Fibroblast of skin of right quadriceps (primary cell): ENCODE data around the gene WDR20.
"Not testable (repeated sequence)": the region's sequence is repeated elsewhere in the genome, so short reads cannot be mapped to it uniquely, and the experiment has no call there.

Experiments used
- DNase-seq: peaks from one replicate; pipeline ENCODE4 v3.0.0-alpha.2; 2013

Gene WDR20

DNA sequence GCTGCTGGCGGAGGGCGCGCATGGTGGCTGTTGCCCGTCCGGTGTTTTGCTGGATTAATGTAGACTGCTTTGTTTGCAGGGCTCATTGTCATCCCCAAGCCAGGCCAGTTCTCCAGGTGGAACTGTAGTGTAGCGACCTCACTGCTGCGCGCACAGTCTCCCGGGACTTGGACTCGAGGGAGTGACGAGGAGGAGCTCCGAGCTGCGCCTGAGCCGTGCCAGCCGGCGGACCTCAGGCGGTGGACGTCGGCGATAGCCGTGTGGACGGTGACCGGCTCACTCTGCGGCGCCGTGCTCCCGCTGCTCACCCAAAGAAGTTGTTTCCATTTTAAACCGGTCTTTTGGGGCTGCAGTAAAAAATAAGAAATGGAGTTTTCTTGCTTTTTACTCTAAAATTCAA is 83.1 kb downstream of the WDR20 start:
- no peak for DNase-seq

DNA sequence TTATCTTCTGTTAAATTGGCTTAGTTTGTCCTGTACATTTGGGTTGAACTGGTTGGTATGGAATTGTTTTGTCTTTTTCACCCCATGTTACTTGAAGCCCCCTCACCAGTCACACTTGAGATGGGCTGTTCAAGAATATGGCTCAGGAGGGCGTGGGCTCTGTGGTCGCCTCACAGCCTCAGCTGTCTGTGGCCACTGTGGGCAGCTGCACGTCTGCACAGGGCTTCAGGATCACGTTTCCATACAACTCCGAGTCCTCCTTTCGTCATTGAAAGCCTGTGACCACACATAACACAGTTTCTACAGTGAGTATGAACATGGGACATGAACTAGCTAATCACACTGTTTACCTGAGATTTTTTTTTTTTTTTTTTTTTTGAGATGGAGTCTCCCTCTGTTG is 84.0 kb downstream of the WDR20 start:
- no peak for DNase-seq

DNA sequence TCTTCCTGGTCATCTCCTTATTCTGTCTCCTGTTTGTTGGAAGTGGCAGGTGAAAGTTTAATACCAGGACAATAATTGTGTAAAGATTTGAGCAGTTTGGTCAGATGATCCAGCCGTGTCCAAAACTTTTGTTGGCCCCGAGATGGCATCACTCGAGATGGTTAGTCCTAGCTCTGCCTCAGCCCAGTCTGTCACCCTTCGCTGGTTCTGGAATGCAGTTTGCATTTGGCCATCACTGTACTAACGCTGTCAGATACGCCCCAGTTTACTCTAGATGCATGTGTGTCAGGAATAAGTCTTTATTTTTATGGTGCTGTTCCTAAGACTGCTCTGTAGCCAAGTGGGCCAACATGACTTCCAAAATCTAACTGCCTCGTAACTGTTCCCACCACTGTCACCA is 85.7 kb downstream of the WDR20 start:
- no peak for DNase-seq

DNA sequence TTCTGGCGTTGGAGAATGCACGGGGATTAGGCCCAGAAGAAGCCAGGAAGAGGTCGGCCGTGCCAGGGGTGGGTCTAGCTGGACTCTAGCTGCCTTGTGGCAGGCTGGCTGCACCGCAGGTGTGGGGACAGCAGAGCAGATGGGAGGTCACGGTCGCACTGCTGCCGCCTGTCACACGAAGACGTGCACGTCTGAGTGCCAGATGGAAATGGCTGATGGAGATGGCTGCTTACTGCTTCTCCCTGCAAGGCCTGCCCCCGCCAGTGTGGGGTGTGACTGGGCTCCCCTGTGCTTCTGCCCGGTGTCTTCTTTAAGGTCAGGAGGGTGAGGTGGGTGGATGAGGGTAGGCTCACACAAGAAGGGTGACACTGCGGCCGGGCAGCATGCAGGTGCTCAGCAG is 86.2 kb downstream of the WDR20 start:
- no peak for DNase-seq

DNA sequence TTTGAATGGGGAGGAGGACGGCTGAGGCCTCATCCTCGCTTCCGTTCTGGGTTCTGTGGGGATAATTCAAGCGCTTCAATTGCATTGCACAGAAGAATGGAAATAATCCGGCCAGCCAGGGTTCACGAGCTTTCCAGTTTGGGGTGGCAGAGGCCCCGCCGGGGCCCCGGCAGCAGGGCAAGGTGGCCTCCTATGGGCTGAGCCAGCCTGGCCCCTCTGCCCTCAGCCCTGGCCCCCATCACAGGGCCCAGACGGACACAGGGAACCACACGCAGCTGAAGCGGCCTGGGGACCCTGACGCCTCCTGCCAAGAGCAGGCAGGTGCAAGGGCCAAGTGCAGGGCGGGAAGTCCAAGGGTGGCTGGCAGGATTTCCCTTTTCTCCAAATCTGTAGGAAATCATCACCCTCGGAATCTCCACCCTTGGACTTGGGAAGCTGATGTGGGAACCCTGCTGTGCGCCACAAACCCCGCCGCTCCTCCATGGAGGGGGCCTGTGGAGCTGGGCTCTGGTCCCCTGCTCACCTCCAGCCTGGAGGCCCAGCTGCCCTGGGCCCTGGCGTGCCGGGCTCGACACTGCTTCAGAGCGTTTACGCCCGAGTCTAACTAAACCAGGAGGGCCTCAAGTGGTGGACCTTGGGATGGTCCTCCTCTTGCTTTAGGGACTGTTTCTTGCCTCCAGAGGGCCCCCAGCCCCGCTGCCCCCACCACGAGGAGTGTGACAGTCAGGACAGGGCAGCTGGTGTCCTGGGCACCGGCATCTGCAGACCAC is 86.8 kb downstream of the WDR20 start:
- DNase-seq: no peak

DNA sequence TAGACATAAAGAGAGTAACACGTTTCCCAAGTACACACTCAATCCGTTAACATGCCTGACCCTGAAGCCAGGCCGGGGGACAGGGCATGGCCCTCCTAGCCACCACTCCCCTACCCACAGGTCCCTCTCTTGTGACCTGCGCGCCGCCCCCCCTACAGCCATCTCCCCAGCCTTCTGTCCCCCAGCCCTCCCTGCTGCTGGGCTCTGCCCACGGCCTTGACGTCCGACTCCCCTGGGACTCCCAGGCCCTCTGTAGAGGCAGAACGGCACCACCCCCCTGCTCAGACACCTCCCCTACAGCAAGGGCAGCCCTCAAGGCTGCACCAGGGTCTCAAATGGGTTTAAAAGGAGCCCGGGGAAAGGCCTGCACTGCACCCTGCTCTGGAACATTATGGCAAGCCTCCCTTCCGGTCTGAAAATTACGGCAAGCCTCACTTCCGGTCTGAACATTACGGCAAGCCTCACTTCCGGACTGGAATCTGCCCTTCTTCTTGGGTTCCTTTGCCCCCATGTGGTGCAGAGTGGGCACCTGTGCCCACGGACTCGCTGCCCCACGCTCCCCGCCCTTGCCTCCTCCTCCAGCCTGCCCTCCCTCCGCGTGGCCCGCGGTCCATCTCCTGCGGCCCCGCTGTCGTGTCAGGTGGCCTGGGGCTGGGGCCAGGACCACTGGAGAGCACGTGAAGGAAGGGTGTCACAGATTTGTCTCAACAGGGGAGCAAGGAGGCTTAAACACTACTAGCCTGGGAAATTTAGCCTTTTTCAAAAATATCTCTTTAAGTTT is 87.7 kb downstream of the WDR20 start:
- DNase-seq: no peak

DNA sequence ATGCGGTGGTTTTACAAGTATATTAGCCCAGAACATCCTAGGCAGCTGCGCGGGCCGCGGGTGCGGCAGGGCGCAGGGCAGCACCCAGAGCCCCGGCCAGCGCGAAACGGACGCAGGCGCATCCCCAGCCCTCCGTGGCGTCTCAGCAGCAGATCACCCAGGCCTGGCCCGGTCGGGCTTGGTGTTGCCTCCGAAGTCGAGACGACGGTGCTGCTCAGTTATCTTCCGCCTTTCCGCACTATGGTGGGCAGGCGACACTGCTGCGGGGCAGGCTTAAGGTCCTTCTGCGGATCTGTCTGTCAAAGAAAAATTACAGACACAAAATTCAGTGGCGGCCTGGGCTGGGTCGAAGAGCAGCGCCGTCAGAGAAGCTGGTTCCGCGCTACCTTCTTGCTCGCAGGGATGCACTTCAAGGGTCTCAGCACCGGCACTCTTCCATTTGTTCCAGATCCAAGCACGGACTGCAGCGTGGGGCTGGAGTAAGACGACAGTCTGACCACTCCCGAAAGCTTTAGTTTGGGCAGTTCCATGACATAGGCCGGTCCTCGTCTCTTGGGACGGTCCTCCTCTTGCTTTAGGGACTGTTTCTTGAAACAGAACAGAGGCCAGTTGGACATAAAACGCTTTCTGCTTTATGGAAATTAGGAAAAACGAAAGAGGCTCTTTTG is 89.5 kb downstream of the WDR20 start:
- no peak for DNase-seq

DNA sequence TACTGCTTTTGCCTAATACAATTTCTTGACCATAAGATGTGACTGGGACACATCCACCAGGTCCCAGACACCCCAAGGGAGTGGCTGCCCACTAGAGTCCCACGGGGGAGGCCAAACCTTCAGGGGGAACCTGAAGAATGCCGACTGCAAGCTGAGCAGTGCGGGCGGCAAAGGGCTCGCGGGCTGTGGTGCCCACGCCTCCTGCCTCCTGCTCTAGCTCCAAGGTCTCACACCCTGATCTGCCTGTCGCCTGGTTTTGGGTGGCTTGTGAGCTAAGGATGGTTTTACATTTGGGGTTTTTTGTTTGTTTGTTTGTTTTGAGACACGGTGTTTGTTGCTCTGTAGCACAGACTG is 90.0 kb downstream of the WDR20 start:
- DNase-seq: no peak

DNA sequence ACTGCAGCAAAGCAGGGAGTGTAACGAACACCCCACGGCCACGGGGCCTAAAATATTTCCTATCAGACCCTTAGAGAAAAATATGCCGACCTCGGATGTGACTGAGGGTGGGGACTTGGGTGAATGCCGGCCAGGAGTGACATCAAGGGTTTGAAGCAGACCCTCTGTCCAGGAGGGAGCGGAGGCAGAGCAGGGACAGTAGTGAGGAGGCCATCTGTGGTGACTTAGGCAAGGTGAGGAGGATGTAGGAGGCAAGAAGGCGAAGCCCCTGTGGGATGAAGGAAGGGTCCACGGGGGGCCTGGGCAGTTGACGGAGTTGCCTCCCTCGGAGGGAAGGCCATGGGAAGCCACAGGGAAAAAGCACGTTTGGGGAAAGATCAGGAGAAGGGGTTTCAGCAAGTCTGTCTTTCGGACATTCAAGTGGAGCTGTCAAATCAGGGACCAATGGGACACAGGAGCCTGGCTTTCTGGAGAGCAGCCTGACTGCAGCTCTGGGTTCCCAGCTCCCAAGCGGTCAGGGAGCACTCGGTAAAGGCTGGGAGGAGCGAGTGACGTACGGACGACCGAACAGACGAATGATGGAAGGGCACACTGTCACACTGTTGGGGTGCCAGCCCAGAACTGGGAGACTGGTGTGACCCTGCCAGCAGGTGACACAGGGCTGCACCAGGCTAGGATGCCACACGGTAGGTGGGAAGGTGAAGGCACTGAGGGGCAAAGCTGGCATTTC is 90.9 kb downstream of the WDR20 start:
- no peak for DNase-seq

DNA sequence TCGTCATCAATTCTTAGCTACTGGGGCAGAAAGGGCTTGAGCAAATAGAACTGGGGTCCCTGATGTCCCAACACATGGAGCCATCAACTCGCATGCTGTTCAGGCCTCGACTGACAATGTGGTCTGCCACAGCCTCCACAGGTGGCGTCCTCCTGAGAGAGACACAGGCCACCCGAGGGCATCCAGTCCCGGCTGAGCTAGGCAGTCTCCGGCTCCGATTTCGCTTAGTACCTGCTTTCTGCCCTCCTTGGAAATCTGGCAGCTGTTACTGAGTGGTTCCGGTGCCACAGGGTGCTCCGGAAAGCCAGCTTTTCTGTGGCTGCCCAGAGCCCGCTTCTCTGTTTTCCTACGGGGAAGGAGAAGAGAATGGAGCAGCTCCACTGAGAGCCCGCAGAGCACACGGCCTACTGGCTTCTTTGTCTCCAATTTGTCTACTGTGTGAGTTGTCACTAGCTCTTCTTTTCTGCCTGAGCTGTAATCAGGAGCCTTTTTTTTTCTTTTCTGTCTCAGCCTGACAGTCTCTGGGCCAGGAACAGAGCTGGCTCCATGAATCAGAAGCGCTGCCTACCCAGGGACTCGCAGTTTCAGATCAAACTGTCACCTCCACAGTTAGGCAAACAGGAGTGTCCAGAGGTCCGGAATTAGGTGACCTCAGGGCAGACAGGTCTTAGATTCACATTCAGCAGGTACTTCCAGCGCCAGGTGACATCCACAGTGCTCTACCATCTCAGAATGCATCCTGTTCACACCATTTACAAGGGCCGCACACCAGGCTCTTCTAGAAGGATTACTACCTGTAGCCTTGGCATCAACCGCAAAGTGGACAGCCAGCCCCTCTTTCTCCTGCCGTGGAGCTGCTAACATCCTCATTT is 92.0 kb downstream of the WDR20 start:
- no peak for DNase-seq

DNA sequence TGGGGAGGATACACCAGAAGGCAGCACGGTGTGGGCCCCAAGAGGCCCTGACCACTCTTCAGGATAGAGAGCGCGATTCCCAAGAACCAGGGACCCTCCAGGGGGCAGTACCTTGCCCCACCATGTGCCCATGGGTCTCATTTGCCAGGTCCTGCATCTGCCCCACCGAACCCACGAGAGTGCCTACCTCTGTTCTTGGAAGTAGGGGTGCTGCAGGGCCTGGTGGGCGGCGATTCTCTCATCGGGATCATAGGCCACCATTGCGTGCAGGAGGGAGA is 92.6 kb downstream of the WDR20 start:
- DNase-seq: no peak

DNA sequence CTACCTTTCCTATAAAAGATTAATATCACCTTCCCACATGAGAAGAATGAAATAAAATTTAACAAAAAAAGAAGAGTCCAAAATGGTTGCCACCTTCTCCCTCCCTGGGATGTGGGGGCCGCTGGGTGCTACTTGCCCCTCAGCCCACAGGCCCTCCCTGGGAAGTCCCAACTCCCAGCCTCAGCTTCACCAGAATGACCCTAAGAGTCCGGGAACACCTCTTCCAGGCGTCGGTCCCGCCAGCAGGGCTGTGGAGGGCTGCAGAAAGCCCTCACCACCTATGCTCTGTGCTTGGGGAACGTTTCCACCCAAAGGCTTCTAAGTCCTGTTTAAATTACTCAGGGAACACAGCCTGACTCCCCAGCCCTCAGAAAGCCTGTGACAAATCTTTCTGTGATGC is 93.4 kb downstream of the WDR20 start:
- no peak for DNase-seq

DNA sequence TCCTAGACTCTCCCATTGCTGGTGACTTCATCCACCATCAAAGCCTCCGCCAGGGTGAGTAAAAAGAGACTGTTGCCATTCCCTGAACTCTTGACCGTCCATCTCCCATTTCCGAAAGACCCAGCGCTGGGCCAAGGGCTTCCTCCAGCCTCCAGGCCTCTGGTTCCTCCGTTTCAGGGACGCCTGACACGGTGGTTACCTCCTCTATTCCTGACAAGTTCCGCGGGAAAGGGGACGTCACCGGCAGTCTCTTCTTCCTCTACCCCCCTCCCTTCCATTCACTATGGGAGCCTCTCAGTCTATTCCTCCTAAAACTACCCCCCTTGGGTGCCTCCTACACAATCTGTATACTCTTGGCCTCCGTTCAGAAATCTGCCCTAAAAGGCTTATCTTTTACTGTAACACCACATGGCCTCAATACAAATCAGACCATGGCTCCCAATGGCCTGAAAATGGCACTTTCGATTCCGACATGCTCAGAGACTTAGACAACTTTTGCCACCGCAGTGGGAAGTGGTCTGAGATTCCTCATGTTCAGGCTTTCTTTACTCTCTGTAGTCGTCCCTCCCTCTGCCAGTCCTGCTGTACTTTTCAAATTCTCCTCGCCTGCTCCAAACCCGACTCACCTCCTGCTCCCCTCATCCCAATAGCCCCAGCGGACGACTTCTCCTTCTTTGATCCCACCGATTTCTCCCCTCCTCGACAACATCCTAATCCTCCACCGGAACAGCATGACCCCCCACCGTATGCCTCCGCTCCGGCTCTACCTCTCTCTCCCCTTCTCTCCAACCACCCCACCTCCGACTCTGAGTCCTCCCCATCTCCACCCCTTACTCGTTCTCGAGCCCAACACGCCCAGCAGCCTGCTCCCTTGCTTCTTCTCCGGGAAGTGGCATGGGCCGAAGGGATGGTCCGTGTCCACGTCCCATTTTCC is 94.9 kb downstream of the WDR20 start:
- DNase-seq: no peak

DNA sequence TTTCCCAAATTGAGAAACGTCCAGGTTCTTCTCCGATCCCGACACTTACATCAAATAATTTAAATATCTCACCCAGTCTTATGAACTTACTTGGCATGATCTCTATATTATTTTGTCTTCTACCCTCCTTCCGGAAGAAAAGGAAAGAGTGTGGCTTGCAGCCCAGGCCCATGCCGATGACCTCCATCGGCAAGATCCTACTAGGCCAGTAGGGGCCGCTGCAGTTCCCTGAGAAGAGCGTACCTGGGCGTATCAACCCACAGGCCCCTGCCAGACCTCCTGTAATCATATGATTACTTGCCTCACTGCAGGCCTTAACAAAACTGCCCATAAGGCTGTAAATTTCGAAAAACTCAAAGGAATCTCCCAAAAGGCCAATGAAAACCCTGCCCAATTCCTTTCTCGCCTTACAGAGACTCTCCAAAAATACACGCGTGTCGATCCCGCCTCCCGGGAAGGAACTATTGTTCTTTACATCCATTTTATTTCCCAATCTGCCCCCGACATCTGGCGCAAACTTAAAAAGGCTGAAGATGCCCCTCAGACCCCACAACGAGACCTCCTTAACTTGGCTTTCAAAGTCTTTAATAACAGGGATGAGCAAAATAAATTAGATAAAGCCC is 95.7 kb downstream of the WDR20 start:
- DNase-seq: peak; percentile 76

DNA sequence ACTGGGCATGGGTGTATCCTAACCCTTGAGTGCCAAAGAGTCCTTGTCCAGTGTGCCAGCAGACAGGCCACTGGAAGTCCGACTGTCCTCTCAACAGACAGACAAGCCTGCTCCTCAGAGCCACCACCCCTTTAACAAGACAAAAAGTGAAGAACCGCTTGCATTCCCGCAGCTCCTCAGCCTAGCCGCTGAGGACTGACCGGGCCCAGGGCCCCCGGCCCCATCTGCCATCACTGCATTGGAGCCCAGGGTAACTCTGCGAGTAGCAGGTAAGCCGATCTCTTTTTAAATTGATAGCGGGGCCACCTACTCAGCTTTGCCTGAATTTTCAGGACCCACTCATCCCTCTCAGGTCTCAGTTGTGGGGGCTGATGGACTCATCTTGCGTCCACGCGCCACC is 96.3 kb downstream of the WDR20 start:
- DNase-seq: no peak

DNA sequence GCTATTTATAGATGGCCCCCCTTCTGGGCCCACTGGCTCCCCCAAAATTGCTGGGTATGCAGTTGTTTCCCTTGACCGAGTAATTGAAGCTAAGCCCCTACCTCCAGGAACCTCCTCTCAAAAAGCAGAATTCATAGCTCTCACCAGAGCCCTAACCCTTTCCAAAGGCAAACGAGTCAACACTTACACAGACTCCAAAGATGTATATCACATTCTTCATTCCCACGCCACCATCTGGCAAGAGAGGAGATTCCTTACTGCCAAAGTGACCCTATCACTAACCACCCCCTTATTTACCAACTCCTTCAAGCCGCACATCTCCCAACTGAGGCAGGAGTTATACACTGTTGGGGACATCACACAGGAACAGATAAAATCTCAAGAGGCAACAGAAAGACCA is 98.4 kb downstream of the WDR20 start:
- DNase-seq: no peak

DNA sequence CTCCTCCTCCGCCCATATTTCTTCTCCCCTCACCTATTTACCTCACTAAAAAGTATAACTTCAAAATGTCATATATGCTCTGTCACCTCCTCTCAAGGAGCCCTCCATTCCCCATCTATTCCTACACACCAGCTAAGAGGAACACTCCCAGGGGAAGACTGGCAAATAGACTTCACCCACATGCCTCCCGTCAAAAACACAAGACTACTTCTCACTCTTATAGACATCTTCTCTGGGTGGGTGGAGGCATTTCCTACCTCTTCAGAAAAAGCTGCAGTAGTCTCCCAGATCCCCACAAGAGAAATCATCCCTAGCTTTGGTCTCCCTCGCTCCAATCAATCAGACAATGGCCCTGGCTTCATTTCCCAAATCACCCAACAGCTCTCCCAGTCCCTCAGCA is 99.1 kb downstream of the WDR20 start:
- DNase-seq: no peak

DNA sequence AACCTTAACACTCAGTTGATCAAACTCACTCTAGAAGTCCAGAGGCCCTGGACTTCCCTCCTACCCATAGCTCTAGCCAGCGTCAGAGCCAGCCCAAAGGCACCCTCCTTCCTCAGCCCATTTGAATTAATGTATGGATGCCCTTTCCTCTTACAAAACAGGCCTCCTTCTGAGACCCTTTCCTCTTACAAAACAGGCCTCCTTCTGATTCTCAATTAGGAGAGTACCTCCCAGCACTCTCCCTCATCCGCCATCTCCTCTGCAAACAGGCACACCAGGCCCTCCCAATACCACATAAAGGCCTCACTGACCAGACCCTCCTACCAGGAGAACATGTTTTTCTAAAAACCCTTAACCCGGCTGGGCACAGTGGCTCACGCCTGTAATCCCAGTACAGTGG is 99.5 kb downstream of the WDR20 start:
- DNase-seq: no peak

DNA sequence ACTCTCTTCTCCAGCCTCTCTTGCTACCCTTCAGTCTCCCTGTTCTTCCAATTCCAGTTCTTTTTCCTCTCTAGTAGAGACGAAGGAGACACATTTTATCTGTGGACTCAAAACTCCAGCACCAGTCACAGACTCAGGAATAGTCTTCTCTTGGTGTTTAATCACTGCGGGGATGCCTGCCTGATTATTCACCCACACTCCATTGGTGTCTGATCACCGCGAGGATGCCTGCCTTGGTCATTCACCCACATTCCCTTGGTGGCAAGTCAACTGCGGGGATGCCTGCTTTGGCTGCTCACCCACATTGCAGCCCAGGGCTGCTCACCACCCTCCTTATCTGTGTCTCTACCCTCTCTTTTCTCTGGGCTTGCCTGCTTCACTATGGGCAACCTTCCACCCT is 100.8 kb downstream of the WDR20 start:
- DNase-seq: peak; percentile 18

DNA sequence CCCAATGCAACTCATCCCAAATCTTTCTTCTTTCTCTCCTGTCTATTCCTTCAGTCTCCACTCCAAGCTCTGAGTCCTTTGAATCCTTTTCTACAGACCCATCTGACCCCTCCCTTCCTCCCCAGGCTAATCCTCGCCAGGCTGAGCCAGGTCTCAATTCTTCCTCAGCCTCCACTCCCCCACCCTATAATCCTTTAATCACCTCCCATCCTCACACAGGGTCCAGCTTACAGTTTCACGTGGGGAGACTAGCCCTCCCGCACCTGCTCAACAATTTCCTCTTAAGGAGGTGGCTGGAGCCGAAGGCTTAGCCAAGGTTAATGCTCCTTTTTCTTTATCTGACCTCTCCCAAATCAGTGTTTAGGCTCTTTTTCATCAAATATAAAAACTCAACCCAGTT is 101.5 kb downstream of the WDR20 start:
- no peak for DNase-seq

DNA sequence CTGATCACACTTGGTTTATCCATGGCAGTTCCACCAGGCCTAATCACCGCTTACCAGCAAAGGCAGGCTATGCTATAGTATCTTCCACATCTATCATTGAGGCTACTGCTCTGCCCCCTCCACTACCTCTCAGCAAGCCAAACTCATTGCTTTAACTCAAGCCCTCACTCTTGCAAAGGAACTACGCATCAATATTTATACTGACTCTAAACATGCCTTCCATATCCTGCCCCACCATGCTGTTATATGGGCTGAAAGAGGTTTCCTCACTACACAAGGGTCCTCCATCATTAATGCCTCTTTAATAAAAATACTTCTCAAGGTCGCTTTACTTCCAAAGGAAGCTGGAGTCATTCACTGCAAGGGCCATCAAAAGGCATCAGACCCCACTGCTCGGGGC is 104.1 kb downstream of the WDR20 start:
- DNase-seq: not testable (repeated sequence)
